Measurements from ENCODE around the gene PRKRA.
"Not testable (repeated sequence)": the region's sequence is repeated elsewhere in the genome, so short reads cannot be mapped to it uniquely, and the experiment has no call there.

Gene PRKRA

DNA sequence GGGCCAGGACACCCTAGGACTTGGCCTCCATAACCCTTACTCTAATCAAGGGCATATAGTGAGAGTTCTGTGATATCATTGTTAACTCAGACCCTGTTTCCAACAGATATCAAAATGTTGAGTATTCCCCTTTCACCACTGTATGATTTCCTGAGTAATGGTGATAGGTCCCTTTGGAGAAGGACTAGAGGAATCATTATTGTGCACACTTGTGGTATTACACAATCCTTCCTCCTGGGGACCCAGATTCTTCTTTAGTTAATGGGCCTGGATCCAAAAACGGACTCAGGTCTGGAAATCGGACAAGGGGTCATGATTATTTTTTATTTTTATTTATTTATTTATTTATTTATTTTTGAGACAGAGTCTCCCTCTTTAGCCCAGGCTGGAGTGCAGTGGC, 23.5 kb downstream of the PRKRA start:
- TF ChIP-seq, protein P1, sequence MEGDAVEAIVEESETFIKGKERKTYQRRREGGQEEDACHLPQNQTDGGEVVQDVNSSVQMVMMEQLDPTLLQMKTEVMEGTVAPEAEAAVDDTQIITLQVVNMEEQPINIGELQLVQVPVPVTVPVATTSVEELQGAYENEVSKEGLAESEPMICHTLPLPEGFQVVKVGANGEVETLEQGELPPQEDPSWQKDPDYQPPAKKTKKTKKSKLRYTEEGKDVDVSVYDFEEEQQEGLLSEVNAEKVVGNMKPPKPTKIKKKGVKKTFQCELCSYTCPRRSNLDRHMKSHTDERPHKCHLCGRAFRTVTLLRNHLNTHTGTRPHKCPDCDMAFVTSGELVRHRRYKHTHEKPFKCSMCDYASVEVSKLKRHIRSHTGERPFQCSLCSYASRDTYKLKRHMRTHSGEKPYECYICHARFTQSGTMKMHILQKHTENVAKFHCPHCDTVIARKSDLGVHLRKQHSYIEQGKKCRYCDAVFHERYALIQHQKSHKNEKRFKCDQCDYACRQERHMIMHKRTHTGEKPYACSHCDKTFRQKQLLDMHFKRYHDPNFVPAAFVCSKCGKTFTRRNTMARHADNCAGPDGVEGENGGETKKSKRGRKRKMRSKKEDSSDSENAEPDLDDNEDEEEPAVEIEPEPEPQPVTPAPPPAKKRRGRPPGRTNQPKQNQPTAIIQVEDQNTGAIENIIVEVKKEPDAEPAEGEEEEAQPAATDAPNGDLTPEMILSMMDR (IDR thresholded peaks at IDR 0.05): no peak
- no peak for DNase-seq
- H3K4me1 ChIP-seq: no peaks in the 10 kb centered on the region
- intact Hi-C loops (cut with DNase I; ENCODE audit: low total_unique reads): no loop called here
- peaks cover 0 to 2% (median 0%) of the 10 kb centered on the region in 3 donors for H3K9me3 ChIP-seq
- no peak overlapping the region for H3K4me3 ChIP-seq
- H3K36me3 ChIP-seq: peaks cover 47 to 67% (median 62%) of the 10 kb centered on the region in 3 donors
- H3K27me3 ChIP-seq: no peaks in the 10 kb centered on the region
- H3K27ac ChIP-seq: no peak overlapping the region

DNA sequence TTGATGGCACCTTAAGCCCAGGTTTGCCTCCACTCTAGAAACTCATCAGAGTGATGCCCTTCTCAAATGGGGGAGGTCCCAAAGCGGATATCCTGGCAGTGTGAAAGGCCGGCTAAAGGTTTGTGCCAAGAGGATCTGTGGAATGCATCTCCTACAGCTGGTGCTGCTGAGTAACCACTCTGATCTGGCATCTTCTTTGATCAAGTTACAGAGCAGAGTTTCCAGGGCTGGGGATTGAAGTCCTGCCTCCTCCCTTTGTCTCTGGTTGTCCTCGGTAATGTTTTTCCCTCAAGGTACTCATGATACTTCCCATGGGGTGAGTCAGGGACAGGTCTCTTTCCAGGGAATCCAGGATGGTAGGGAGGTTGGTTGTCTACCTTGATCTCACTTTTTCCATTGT, 24.6 kb downstream of the PRKRA start:
- Histone ChIP-seq H3K27me3 (no peaks in the 10 kb centered on the region), H3K27ac (no peak overlapping the region), H3K9me3 (peaks cover 0 to 2% (median 0%) of the 10 kb centered on the region in 3 donors), H3K36me3 (peaks cover 37 to 56% (median 52%) of the 10 kb centered on the region in 3 donors), H3K4me3 (no peak overlapping the region), H3K4me1 (no peaks in the 10 kb centered on the region)
- intact Hi-C loops (cut with DNase I; ENCODE audit: low total_unique reads): no loop called here
- TF ChIP-seq, protein P1 (IDR thresholded peaks at IDR 0.05): no peak
- no peak for DNase-seq

DNA sequence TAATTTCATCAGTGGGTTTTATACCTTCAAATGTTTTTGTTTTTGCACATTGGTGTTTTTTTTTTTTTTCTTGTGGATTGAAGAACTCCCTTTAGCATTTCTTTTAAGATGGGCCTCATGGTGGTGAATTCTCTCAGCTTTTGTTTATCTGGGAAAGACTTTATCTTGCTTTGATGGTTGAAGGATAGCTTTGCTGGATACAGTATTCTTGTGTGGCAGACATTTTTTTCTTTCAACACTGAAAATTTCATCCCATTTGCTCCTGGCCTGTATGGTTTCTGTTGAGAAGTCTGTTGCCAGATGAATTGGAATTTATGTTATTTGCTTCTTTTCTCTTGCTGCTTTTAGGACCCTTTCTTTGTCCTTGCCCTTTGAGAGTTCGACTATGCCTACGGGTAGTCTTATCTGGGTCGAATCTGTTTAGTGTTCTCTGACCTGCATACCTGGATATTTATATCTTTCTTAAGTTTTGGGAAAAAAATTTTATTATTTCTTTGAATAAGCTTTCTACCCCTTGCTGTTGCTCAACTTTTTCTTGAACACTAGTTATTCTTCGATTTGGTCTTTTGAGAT, 25.6 kb downstream of the PRKRA start:
- intact Hi-C loops (cut with DNase I; ENCODE audit: low total_unique reads): no loop called here
- Histone ChIP-seq H3K36me3 (peaks cover 26 to 47% (median 42%) of the 10 kb centered on the region in 3 donors), H3K9me3 (peaks cover 0 to 2% (median 0%) of the 10 kb centered on the region in 3 donors), H3K4me3 (no peak overlapping the region), H3K4me1 (no peaks in the 10 kb centered on the region), H3K27me3 (no peaks in the 10 kb centered on the region), H3K27ac (no peak overlapping the region)
- TF ChIP-seq, protein P1 (IDR thresholded peaks at IDR 0.05): no peak
- DNase-seq: no peak

GRCh38 chr2:178423746-178424145, 27.2 kb downstream of the PRKRA start:
- H3K9me3 ChIP-seq: not testable (repeated sequence)

GRCh38 chr2:178422097-178422496, 28.9 kb downstream of the PRKRA start:
- no peak overlapping the region for H3K4me3 ChIP-seq
- no peak for DNase-seq
- intact Hi-C loops (cut with DNase I; ENCODE audit: low total_unique reads): no loop called here
- no peaks in the 10 kb centered on the region for H3K4me1 ChIP-seq
- H3K36me3 ChIP-seq: peaks cover 11 to 15% (median 11%) of the 10 kb centered on the region in 3 donors
- TF ChIP-seq, protein P1 (IDR thresholded peaks at IDR 0.05): no peak
- peaks cover 0 to 2% (median 0%) of the 10 kb centered on the region in 3 donors for H3K9me3 ChIP-seq
- no peak overlapping the region for H3K27ac ChIP-seq
- no peaks in the 10 kb centered on the region for H3K27me3 ChIP-seq

More at GRCh38 chr2:178423746-178424145, 27.2 kb downstream of the PRKRA start:
- H3K4me1 ChIP-seq; H3K27me3 ChIP-seq; H3K4me3 ChIP-seq; H3K27ac ChIP-seq; intact Hi-C loops (cut with DNase I; ENCODE audit: low total_unique reads); DNase-seq: not testable (repeated sequence)
- H3K36me3 ChIP-seq: peaks cover 11 to 31% (median 26%) of the 10 kb centered on the region in 3 donors

DNA sequence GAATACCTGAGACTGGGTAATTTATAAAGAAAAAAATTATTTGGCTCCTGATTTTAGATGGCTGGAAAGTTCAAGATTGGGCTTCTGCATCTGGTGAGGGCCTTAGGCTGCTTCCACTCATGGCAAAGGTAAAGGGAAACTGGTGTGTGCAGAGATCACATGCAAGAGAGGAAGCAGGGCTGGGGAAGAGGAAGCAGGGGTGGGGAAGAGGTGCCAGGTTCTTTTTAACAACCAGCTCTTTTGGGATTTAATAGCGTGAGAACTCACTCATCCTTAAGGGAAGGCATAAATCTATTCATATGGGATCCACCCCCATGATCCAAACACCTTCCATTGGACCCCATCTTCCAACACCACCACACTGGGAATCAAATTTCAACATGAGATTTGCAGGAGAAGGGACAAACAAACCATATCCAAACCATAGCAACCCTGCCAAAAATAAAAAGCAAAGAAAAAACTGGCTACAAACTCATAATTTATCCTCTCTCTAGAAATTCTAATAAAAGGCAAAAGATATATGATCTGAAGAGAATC, 30.4 kb downstream of the PRKRA start:
- H3K4me3 ChIP-seq: no peak overlapping the region
- H3K27me3 ChIP-seq: no peaks in the 10 kb centered on the region
- intact Hi-C loops (cut with DNase I; ENCODE audit: low total_unique reads): no loop called here
- DNase-seq: no peak
- TF ChIP-seq, protein P1 (IDR thresholded peaks at IDR 0.05): no peak
- no peaks in the 10 kb centered on the region for H3K9me3 ChIP-seq
- no peaks in the 10 kb centered on the region for H3K4me1 ChIP-seq
- H3K36me3 ChIP-seq: peaks cover 0 to 5% (median 4%) of the 10 kb centered on the region in 3 donors
- H3K27ac ChIP-seq: no peak overlapping the region
